Breast epithelium (tissue), 4 donors: ENCODE measurements around the gene UBE2C. TPM values are rescaled to one million over a fixed set of nuclear protein-coding genes. Genes with fewer than 3 reads are reported as not detected.

Experiments
- DNase-seq, 2 donors: peaks; one replicate each; pipeline ENCODE4 v3.0.0-alpha.2; 2019; ENCODE audit warnings: low spot score in 2 of 2
- H3K27ac ChIP-seq, 2 donors: fragments of 200-600 bp; sonication (generic) in 1 of 2; one replicate each; pipeline ENCODE4 v1.5.1; 2016 to 2019; ENCODE audit warnings: mild to moderate bottlenecking in 1 of 2
- H3K27me3 ChIP-seq, 2 donors: fragments of 200-600 bp; sonication (generic) in 1 of 2; one replicate each; pipeline versions ENCODE4 v1.5.1 to v1.6.0; 2017 to 2019; ENCODE audit warnings: control low read depth in 1 of 2, mild to moderate bottlenecking in 1 of 2
- H3K36me3 ChIP-seq: fragments of 200-600 bp; one replicate; pipeline ENCODE4 v1.5.1; 2019
- H3K4me1 ChIP-seq, 2 donors: fragments of 200-600 bp; sonication (generic); one replicate each; pipeline ENCODE4 v1.5.1; 2016 to 2019; ENCODE audit warnings: control low read depth in 1 of 2
- H3K4me3 ChIP-seq, 3 donors: fragments of 200-600 bp; sonication (generic); 1 replicate in 2 of 3; 2 replicates in 1 of 3; pipeline ENCODE4 v1.5.1; 2016 to 2019; ENCODE audit warnings: mild to moderate bottlenecking in 3 of 3, moderate library complexity in 2 of 3
- H3K9me3 ChIP-seq, 2 donors: fragments of 200-600 bp; sonication (generic) in 1 of 2; one replicate each; pipeline ENCODE4 v1.5.1; 2016 to 2019; ENCODE audit warnings: control low read depth in 1 of 2
- CTCF ChIP-seq, 3 donors: fragments of 450-650 bp; IDR thresholded peaks; one replicate each; pipeline ENCODE4 v1.5.1; 2016 to 2017; ENCODE audit warnings: antibody characterized with exemption in 3 of 3, mild to moderate bottlenecking in 3 of 3, moderate library complexity in 3 of 3
- POLR2A ChIP-seq: fragments of 450-650 bp; IDR thresholded peaks from one replicate; pipeline ENCODE4 v1.6.1; 2016; ENCODE audit warnings: antibody characterized with exemption, mild to moderate bottlenecking, moderate library complexity
- POLR2AphosphoS5 ChIP-seq, 3 donors: sonication (generic); formaldehyde crosslinking; IDR thresholded peaks; one replicate each; pipeline ENCODE4 v1.6.1; 2017; ENCODE audit warnings: antibody characterized with exemption in 3 of 3
- intact Hi-C: fragments of 100-400 bp; cut with DNase I; formaldehyde crosslinking; loops from one replicate; pipeline ENCODE4 v1.15.1; 2023; ENCODE audit warnings: low total_unique reads
- total RNA-seq, 3 donors: library from RNA; depleted of rRNA; stranded (reverse); fragments of >200 nt; gene quantifications; one replicate each; pipeline ENCODE4 v1.1.0, GENCODE V29; 2016

The UBE2C gene
- total RNA-seq, 3 donors from 2014 or later = 0.98 to 5.9 (median 1.2) TPM

- intact Hi-C loops = no loop called here
Observed at GRCh38 chr20:45798935-45799642, 13.4 kb upstream of the UBE2C start.

GRCh38 chr20:45801851-45802250, 10.6 kb upstream of the UBE2C start:
- H3K27ac ChIP-seq = no peak overlapping the region
- H3K4me1 ChIP-seq = no peaks in the 10 kb centered on the region
- no peak for DNase-seq
- no peaks in the 10 kb centered on the region for H3K9me3 ChIP-seq
- intact Hi-C loops = no loop called here
- peaks cover 8% of the 10 kb centered on the region for H3K36me3 ChIP-seq
- H3K4me3 ChIP-seq = no peak overlapping the region
- TF ChIP-seq CTCF (IDR thresholded peaks at IDR 0.05) (no peak), POLR2AphosphoS5 (IDR thresholded peaks at IDR 0.05) (no peak), POLR2A (no peak)
- H3K27me3 ChIP-seq = no peaks in the 10 kb centered on the region

More at GRCh38 chr20:45798935-45799642, 13.4 kb upstream of the UBE2C start:
- H3K9me3 ChIP-seq = no peaks in the 10 kb centered on the region
- H3K27ac ChIP-seq = no peak overlapping the region
- no peak for DNase-seq
- no peak overlapping the region for H3K4me3 ChIP-seq
- TF ChIP-seq CTCF (IDR thresholded peaks at IDR 0.05) (peak in 2 of 3 donors; percentile 41 to 55), POLR2A (no peak), POLR2AphosphoS5 (IDR thresholded peaks at IDR 0.05) (no peak)
- H3K27me3 ChIP-seq = no peaks in the 10 kb centered on the region
- peaks cover 5% of the 10 kb centered on the region for H3K36me3 ChIP-seq
- no peaks in the 10 kb centered on the region for H3K4me1 ChIP-seq

GRCh38 chr20:45810191-45810970, 2.1 kb upstream of the UBE2C start:
- peaks cover 0 to 4% of the 10 kb centered on the region in 2 donors for H3K4me1 ChIP-seq
- H3K4me3 ChIP-seq = no peak overlapping the region
- H3K27me3 ChIP-seq = no peaks in the 10 kb centered on the region
- intact Hi-C loops = no loop called here
- no peak overlapping the region for H3K27ac ChIP-seq
- TF ChIP-seq CTCF (IDR thresholded peaks at IDR 0.05) (no peak), POLR2A (no peak), POLR2AphosphoS5 (IDR thresholded peaks at IDR 0.05) (no peak)
- H3K36me3 ChIP-seq = peaks cover 14% of the 10 kb centered on the region
- DNase-seq = no peak
- H3K9me3 ChIP-seq = no peaks in the 10 kb centered on the region

GRCh38 chr20:45813006-45813340, 529 bp downstream of the UBE2C start:
- no peak for TF ChIP-seq POLR2A
- no peak for TF ChIP-seq CTCF (IDR thresholded peaks at IDR 0.05)
- Histone ChIP-seq H3K9me3 (no peaks in the 10 kb centered on the region), H3K27ac (no peak overlapping the region), H3K36me3 (peaks cover 14% of the 10 kb centered on the region), H3K4me3 (peak overlapping the region; percentile 46 to 77 (median 65)), H3K27me3 (no peaks in the 10 kb centered on the region), H3K4me1 (peaks cover 0 to 4% of the 10 kb centered on the region in 2 donors)
- intact Hi-C loops = loop anchor here (2.0 kb wide), 1 partner anchor 76 kb away; no protein-coding TSS in a partner anchor
- no peak for DNase-seq

DNA sequence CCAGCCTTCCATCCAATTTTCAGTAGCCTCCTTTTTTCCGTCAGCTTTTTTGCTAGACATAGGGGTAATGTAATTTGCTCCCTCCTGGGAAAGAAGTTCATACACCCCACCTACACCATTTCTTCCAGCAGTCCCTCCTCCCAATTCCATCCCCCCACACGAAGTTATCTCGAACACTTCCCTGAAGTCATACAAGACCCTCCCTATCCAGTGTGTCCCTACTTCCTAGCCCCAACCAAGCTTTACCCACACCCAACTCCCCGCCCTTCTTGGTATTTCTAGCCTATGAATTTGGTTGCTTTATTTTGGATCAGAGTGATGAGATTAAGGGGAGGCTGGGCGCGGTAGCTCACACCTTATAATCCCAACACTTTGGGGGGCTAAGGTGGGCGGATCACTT, 1.0 kb downstream of the UBE2C start:
- no peak for TF ChIP-seq POLR2A
- no peak for TF ChIP-seq CTCF (IDR thresholded peaks at IDR 0.05)
- TF ChIP-seq POLR2AphosphoS5 (IDR thresholded peaks at IDR 0.05) = no peak
- intact Hi-C loops = loop anchor here (2.0 kb wide), 1 partner anchor 75 kb away; no protein-coding TSS in a partner anchor

More for the DNA sequence above, 1.0 kb downstream of the UBE2C start:
- no peak overlapping the region for H3K27ac ChIP-seq
- no peaks in the 10 kb centered on the region for H3K27me3 ChIP-seq
- peaks cover 0 to 4% of the 10 kb centered on the region in 2 donors for H3K4me1 ChIP-seq
- H3K4me3 ChIP-seq = no peak overlapping the region
- no peaks in the 10 kb centered on the region for H3K9me3 ChIP-seq
- H3K36me3 ChIP-seq = peaks cover 14% of the 10 kb centered on the region
- no peak for DNase-seq
